Smooth muscle cell (in vitro differentiated cells): ENCODE measurements around the gene VWC2L. TPM values are rescaled to one million over a fixed set of nuclear protein-coding genes. Genes with fewer than 3 reads are reported as not detected.

Experiments used
- DNase-seq: peaks from one replicate; lab custom pipeline; 2025; ENCODE audit not compliant: unreplicated experiment; lab: John Stamatoyannopoulos, UW
- H2AFZ ChIP-seq: fragments of 200-600 bp; sonication (generic); 2 replicates; pipeline ENCODE4 v1.6.0; 2016; ENCODE audit warnings: antibody characterized with exemption, low read depth, mild to moderate bottlenecking
- H3F3A ChIP-seq: fragments of 200-600 bp; sonication (generic); 2 replicates; pipeline ENCODE4 v1.6.0; 2017; ENCODE audit warnings: antibody characterized with exemption, low read depth
- H3K27ac ChIP-seq: fragments of 200-600 bp; sonication (generic); 2 replicates; pipeline ENCODE4 v1.5.1; 2016; ENCODE audit warnings: low read depth, mild to moderate bottlenecking
- H3K27me3 ChIP-seq: fragments of 200-600 bp; sonication (generic); 2 replicates; pipeline ENCODE4 v1.6.1; 2016; ENCODE audit warnings: low read depth, mild to moderate bottlenecking
- H3K36me3 ChIP-seq: fragments of 200-600 bp; sonication (generic); 2 replicates; pipeline ENCODE4 v1.5.1; 2016; ENCODE audit warnings: low read depth
- H3K4me1 ChIP-seq: fragments of 200-600 bp; sonication (generic); 2 replicates; pipeline ENCODE4 v1.5.1; 2016; ENCODE audit warnings: low read depth
- H3K4me2 ChIP-seq: fragments of 200-600 bp; sonication (generic); 2 replicates; pipeline ENCODE4 v1.6.0; 2016; ENCODE audit warnings: mild to moderate bottlenecking
- H3K4me3 ChIP-seq: fragments of 200-600 bp; sonication (generic); 2 replicates; pipeline ENCODE4 v1.5.1; 2016; ENCODE audit warnings: mild to moderate bottlenecking
- H3K79me2 ChIP-seq: fragments of 200-600 bp; sonication (generic); 2 replicates; pipeline ENCODE4 v1.6.0; 2016; ENCODE audit warnings: low read depth, mild to moderate bottlenecking
- H3K9ac ChIP-seq: fragments of 200-600 bp; sonication (generic); 2 replicates; pipeline ENCODE4 v1.6.0; 2016; ENCODE audit warnings: low read depth
- H3K9me3 ChIP-seq: fragments of 200-600 bp; sonication (generic); replicated peaks from 2 replicates; pipeline ENCODE4 v1.5.1; 2016; ENCODE audit warnings: low read depth
- H4K20me1 ChIP-seq: fragments of 200-600 bp; sonication (generic); 2 replicates; pipeline ENCODE4 v1.6.0; 2016; ENCODE audit warnings: low read depth
- WGBS: methylation state at CpG from one replicate; pipeline ENCODE4 v1.1.7; 2016; ENCODE audit warnings: low lambda C conversion rate; 5-methylcytosine and 5-hydroxymethylcytosine counted together
- polyA plus RNA-seq: library from polyadenylated mRNA; unstranded; fragments of >200 nt; fragmentation: Nextera tagmentation; extraction: Ambion mirVana; gene quantifications from 2 replicates; pipeline ENCODE4 v1.2.1, GENCODE V29; 2016
- total RNA-seq: library from RNA; depleted of rRNA; stranded (reverse); fragments of >200 nt; gene quantifications from 2 replicates; pipeline ENCODE4 v1.2.3, GENCODE V29; 2014
- TF ChIP-seq, protein P1 (sequence below): fragments of 200-600 bp; sonication (generic); IDR thresholded peaks from 2 replicates; pipeline ENCODE4 v1.5.1; 2017; ENCODE audit warnings: borderline replicate concordance, mild to moderate bottlenecking, antibody characterized with exemption; ENCODE audit not compliant: insufficient read depth, poor library complexity, severe bottlenecking

Gene VWC2L
- total and polyA plus RNA-seq, 2 experiments from 2014 or later = not detected

DNA sequence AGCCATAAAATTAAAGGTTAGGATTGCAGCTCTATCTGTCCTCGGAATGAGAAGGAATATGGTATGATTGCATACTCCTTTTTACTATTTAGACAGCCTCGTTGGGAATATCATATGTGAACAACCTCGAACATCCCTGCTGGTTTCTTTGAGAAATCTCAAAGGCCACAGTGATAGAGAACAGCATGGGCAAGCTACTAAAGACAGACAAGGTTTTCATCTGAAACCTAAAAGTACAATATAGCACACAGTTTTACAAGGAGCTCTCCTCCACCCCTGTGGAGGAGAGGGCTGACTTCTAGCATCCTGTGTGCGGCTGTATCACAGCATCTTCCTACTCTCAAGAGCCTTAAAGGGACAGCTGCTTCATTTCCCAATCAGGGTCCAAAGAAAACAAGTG lies 104.3 kb downstream of the VWC2L start:
- Histone ChIP-seq H3K4me1 (no peaks in the 10 kb centered on the region), H2AFZ (no peak overlapping the region), H3K9ac (no peak overlapping the region), H3K4me2 (no peak overlapping the region), H3F3A (no peaks in the 10 kb centered on the region), H4K20me1 (no peaks in the 10 kb centered on the region), H3K27ac (no peak overlapping the region), H3K36me3 (no peaks in the 10 kb centered on the region), H3K9me3 (no peaks in the 10 kb centered on the region), H3K4me3 (no peak overlapping the region), H3K27me3 (no peaks in the 10 kb centered on the region), H3K79me2 (no peaks in the 10 kb centered on the region)
- WGBS = 79% methylated on average over 4 of the region's 4 CpGs
- DNase-seq = no peak
- TF ChIP-seq, protein P1, sequence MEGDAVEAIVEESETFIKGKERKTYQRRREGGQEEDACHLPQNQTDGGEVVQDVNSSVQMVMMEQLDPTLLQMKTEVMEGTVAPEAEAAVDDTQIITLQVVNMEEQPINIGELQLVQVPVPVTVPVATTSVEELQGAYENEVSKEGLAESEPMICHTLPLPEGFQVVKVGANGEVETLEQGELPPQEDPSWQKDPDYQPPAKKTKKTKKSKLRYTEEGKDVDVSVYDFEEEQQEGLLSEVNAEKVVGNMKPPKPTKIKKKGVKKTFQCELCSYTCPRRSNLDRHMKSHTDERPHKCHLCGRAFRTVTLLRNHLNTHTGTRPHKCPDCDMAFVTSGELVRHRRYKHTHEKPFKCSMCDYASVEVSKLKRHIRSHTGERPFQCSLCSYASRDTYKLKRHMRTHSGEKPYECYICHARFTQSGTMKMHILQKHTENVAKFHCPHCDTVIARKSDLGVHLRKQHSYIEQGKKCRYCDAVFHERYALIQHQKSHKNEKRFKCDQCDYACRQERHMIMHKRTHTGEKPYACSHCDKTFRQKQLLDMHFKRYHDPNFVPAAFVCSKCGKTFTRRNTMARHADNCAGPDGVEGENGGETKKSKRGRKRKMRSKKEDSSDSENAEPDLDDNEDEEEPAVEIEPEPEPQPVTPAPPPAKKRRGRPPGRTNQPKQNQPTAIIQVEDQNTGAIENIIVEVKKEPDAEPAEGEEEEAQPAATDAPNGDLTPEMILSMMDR = no peak

DNA sequence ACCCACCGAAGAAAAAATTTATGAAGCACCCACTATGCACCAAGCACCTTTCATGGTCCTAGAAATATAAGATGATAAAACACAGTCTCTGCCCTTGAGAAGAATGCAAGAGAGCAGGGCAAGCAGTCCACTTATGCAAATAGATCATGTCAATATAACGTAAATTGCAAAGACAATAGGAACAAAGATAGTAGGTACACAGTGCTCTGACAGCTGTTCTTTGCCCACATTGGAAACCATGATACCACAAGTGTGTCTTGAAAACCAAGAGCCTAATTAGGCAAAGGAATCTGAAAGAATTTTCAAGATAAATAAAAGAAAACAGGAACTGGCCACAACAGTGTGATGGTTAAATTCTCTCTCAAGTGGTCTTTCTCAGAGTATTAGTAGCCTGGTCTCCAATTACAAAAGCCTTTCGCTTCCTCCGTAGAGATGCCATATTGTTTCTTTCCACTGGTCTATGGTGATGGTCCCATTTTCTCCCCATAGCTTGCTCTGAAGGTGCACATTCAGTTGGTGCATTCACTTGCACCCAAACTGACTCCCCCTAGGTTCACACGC lies 108.5 kb downstream of the VWC2L start:
- Histone ChIP-seq H3K36me3 (no peaks in the 10 kb centered on the region), H3K9me3 (no peaks in the 10 kb centered on the region), H3K79me2 (no peaks in the 10 kb centered on the region), H3K27ac (no peak overlapping the region), H3K4me3 (no peak overlapping the region), H3K4me2 (no peak overlapping the region), H4K20me1 (no peaks in the 10 kb centered on the region), H3K27me3 (no peaks in the 10 kb centered on the region), H2AFZ (no peak overlapping the region), H3K4me1 (no peaks in the 10 kb centered on the region), H3K9ac (no peak overlapping the region), H3F3A (no peaks in the 10 kb centered on the region)
- no peak for DNase-seq
- TF ChIP-seq, protein P1 = no peak
- WGBS = 90% methylated on average over 5 of the region's 5 CpGs

DNA sequence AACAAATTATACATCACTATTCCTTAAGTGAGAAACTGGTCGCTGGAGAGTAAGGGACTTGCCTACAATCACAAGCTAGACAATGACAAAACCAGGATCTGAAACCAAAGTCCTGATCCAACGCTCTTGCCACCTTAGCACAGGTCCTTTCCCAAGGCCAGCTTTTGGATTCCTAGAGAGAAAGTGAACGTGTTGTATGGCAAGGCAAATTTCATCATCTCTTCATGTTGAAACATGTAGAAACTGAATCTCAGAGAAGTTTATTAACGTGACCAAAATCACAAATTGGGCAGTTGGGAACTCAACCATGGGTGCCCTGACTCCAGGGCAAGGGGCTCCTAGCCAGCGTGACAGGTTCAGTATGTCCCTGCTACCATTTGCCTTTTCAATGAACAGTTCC lies 118.2 kb downstream of the VWC2L start:
- no peak overlapping the region for H3K9ac ChIP-seq
- WGBS = 93% methylated on average over 5 of the region's 5 CpGs

More for the DNA sequence above, 118.2 kb downstream of the VWC2L start:
- Histone ChIP-seq H2AFZ (no peak overlapping the region), H3K4me3 (no peak overlapping the region), H3K79me2 (no peaks in the 10 kb centered on the region), H3K36me3 (no peaks in the 10 kb centered on the region), H3K4me2 (no peak overlapping the region), H3K9me3 (no peaks in the 10 kb centered on the region), H3K4me1 (no peaks in the 10 kb centered on the region), H3K27ac (no peak overlapping the region), H3F3A (no peaks in the 10 kb centered on the region), H4K20me1 (no peaks in the 10 kb centered on the region), H3K27me3 (no peaks in the 10 kb centered on the region)
- TF ChIP-seq, protein P1 = no peak
- no peak for DNase-seq
